MCF 10A (cell line): ENCODE measurements around the gene SIX1. TPM values are rescaled to one million over a fixed set of nuclear protein-coding genes. Genes with fewer than 3 reads are reported as not detected.
A peak's percentile ranks its signal among the peaks of the same experiment; 100 is the strongest.

Source experiments
- Bru-seq: library from RNA; stranded (reverse); fragments of 400-500 nt; gene quantifications from one replicate; lab custom pipeline; 2021; lab: Mats Ljungman, UMichigan
- BruChase-seq, 2 experiments: library from RNA; stranded (reverse); fragments of 400-500 nt; gene quantifications; one replicate each; lab custom pipeline; 2021; lab: Mats Ljungman, UMichigan
- BruUV-seq: library from RNA; stranded (reverse); fragments of 400-500 nt; replicated peaks from 2 replicates; lab custom pipeline; 2021; lab: Mats Ljungman, UMichigan
- CTCF ChIA-PET: fragments of 300-600 bp; sonication (Branson Sonifier 250); formaldehyde crosslinking; extraction: SDS; loops from one replicate; lab custom pipeline; 2021; ENCODE audit warnings: antibody characterized with exemption, inconsistent platforms; lab: Yijun Ruan, JAX
- POLR2A ChIA-PET: fragments of 300-600, 350-650 bp; sonication (Branson Sonifier 250); formaldehyde crosslinking; extraction: SDS; loops from one replicate; lab custom pipeline; 2020; ENCODE audit warnings: antibody characterized with exemption, inconsistent platforms; lab: Yijun Ruan, JAX
- DNase-seq: peaks from one replicate; pipeline ENCODE4 v3.0.0-alpha.2; 2018; ENCODE audit not compliant: unreplicated experiment
- H3K27ac Mint-ChIP-seq: one replicate; pipeline ENCODE4 v1.8.0; 2022; ENCODE audit warnings: mild to moderate bottlenecking, low read depth, mixed read lengths; ENCODE audit not compliant: unreplicated experiment
- H3K27me3 Mint-ChIP-seq: one replicate; pipeline ENCODE4 v1.8.0; 2022; ENCODE audit warnings: mixed read lengths; ENCODE audit not compliant: insufficient read depth, unreplicated experiment
- H3K36me3 Mint-ChIP-seq: one replicate; pipeline ENCODE4 v1.8.0; 2022; ENCODE audit warnings: mild to moderate bottlenecking, moderate library complexity, mixed read lengths; ENCODE audit not compliant: insufficient read depth, unreplicated experiment
- H3K4me1 Mint-ChIP-seq: one replicate; pipeline ENCODE4 v1.8.0; 2022; ENCODE audit warnings: mixed read lengths; ENCODE audit not compliant: insufficient read depth, unreplicated experiment
- H3K4me3 Mint-ChIP-seq: one replicate; pipeline ENCODE4 v1.8.0; 2022; ENCODE audit warnings: mild to moderate bottlenecking, moderate library complexity, mixed read lengths; ENCODE audit not compliant: unreplicated experiment
- H3K9me3 Mint-ChIP-seq: one replicate; pipeline ENCODE4 v1.8.0; 2022; ENCODE audit warnings: mixed read lengths; ENCODE audit not compliant: unreplicated experiment
- CTCF ChIP-seq: fragments of 200-600 bp; IDR thresholded peaks from one replicate; pipeline ENCODE4 v1.8.0; 2022; ENCODE audit warnings: antibody characterized with exemption, mild to moderate bottlenecking; ENCODE audit not compliant: unreplicated experiment
- intact Hi-C: fragments of 100-400 bp; cut with micrococcal nuclease; formaldehyde crosslinking; loops from 2 replicates; pipeline ENCODE4 v1.14.1; 2022
- long read RNA-seq: library from polyadenylated mRNA; stranded (forward); transcript quantifications from one replicate; pipeline ENCODE4 v2.0.0, GENCODE V29; 2022
- total RNA-seq: library from RNA; stranded (reverse); gene quantifications from 2 replicates; pipeline ENCODE4 v1.2.3, GENCODE V29; 2022

SIX1 gene
- total RNA-seq = 0.29 and 0.33 TPM in 2 replicates
- Bru-seq, nascent RNA = percentile 24 among the genes with signal in this experiment
- BruChase-seq, experiment 1, labeled RNA remaining after a 6-hour chase = percentile 15 among the genes with signal in this experiment
- percentile 34 among the genes with signal in this experiment for BruChase-seq, experiment 2, labeled RNA remaining after a 2-hour chase
- long read RNA-seq = 0 reads

- no peaks in the 10 kb centered on the region for H3K9me3 Mint-ChIP-seq
- CTCF ChIA-PET = interaction anchor here (0.6 to 1.0 kb wide), 6 partner anchors 14 to 584 kb away, joined by 3 to 4 read pairs (median 3); no protein-coding TSS in a partner anchor
- DNase-seq = peak; percentile 83
These were observed at the start of gene SIX1 for GRCh38 chr14:60648934-60649874. Gene SIX1 (minus strand): TSS chr14:60649477. CDS start chr14:60649189, 288 bp downstream.

GRCh38 chr14:60695327-60695726 lies 46.0 kb upstream of the SIX1 start:
- peaks cover 3% of the 10 kb centered on the region for H3K9me3 Mint-ChIP-seq
- no peaks in the 10 kb centered on the region for H3K4me1 Mint-ChIP-seq
- no peaks in the 10 kb centered on the region for H3K36me3 Mint-ChIP-seq
- no peak overlapping the region for H3K27ac Mint-ChIP-seq
- POLR2A ChIA-PET = no interaction called here
- H3K4me3 Mint-ChIP-seq = no peak overlapping the region
- no peak for DNase-seq
- intact Hi-C loops = no loop called here
- H3K27me3 Mint-ChIP-seq = no peaks in the 10 kb centered on the region
- CTCF ChIA-PET = no interaction called here
- no peak for TF ChIP-seq CTCF
- BruUV-seq = no TSS peak

More at GRCh38 chr14:60648934-60649874, at the start of gene SIX1:
- TSS peak; percentile 40 for BruUV-seq
- Mint-ChIP-seq H3K27me3 (peaks cover 11% of the 10 kb centered on the region), H3K36me3 (no peaks in the 10 kb centered on the region), H3K27ac (no peak within 1 kb of the TSS), H3K4me3 (peak within 1 kb of the TSS; percentile 75), H3K4me1 (no peaks in the 10 kb centered on the region)
- intact Hi-C loops = no loop called here
- TF ChIP-seq CTCF = no peak
- POLR2A ChIA-PET = interaction anchor here (0.7 to 0.8 kb wide), 2 partner anchors 207 to 293 kb away, joined by 3 read pairs; no protein-coding TSS in a partner anchor

- CTCF ChIA-PET = interaction anchor here (0.6 kb wide), 1 partner anchor 60 kb away, joined by 3 read pairs; no protein-coding TSS in a partner anchor
- Mint-ChIP-seq H3K27me3 (no peaks in the 10 kb centered on the region), H3K4me3 (no peak overlapping the region), H3K36me3 (no peaks in the 10 kb centered on the region), H3K9me3 (no peaks in the 10 kb centered on the region), H3K27ac (no peak overlapping the region), H3K4me1 (peaks cover 10% of the 10 kb centered on the region)
- TF ChIP-seq CTCF = no peak
- DNase-seq = no peak
- BruUV-seq = no TSS peak
- intact Hi-C loops = no loop called here
- POLR2A ChIA-PET = interaction anchor here (0.6 to 0.7 kb wide), 3 partner anchors 83 to 506 kb away, joined by 3 read pairs; no protein-coding TSS in a partner anchor
These were observed 42.3 kb upstream of the SIX1 start for GRCh38 chr14:60691383-60692113.
